ENCODE measurements around the gene GPR158. TPM values are rescaled to one million over a fixed set of nuclear protein-coding genes. Genes with fewer than 3 reads are reported as not detected.
"Not testable (repeated sequence)": the region's sequence is repeated elsewhere in the genome, so short reads cannot be mapped to it uniquely, and the experiment has no call there.

The GPR158 gene
- total and polyA plus RNA-seq, 2 donors from 2014 or later, result 0.09 to 0.22 TPM

GRCh38 chr10:25327273-25327672 lies 152.5 kb downstream of the GPR158 start:
- Histone ChIP-seq H3K9ac (ENCODE audit: low read length in 3 of 3) (no peak overlapping the region), H3K4me1 (ENCODE audit: control insufficient read depth in 2 of 3, insufficient read depth in 2 of 3, low read depth in 1 of 3, low read length in 3 of 3) (no peaks in the 10 kb centered on the region), H3K36me3 (ENCODE audit: control insufficient read depth in 2 of 3, insufficient read depth in 3 of 3, low read length in 3 of 3) (no peaks in the 10 kb centered on the region), H3K27ac (ENCODE audit: low read depth in 2 of 2, low read length in 2 of 2) (no peak overlapping the region), H3K27me3 (ENCODE audit: control insufficient read depth, insufficient read depth, low read length) (no peaks in the 10 kb centered on the region), H3K4me3 (ENCODE audit: low read length in 3 of 3) (no peak overlapping the region), H3K9me3 (ENCODE audit: control insufficient read depth in 2 of 3, insufficient read depth in 1 of 3, low read length in 3 of 3) (no peaks in the 10 kb centered on the region)
- DNase-seq (peak in 1 of 5 donors; percentile 1), FAIRE-seq (no peak)
- TF ChIP-seq CTCF (IDR thresholded peaks at IDR 0.05; ENCODE audit: borderline replicate concordance, extremely low read depth, insufficient read depth), result no peak
- intact Hi-C loops (cut with DNase I), result no loop called here

- Histone ChIP-seq H3K9ac (ENCODE audit: low read length in 3 of 3) (no peak overlapping the region), H3K4me3 (ENCODE audit: low read length in 3 of 3) (no peak overlapping the region), H3K4me1 (ENCODE audit: control insufficient read depth in 2 of 3, insufficient read depth in 2 of 3, low read depth in 1 of 3, low read length in 3 of 3) (no peaks in the 10 kb centered on the region), H3K36me3 (ENCODE audit: control insufficient read depth in 2 of 3, insufficient read depth in 3 of 3, low read length in 3 of 3) (no peaks in the 10 kb centered on the region), H3K27ac (ENCODE audit: low read depth in 2 of 2, low read length in 2 of 2) (no peak overlapping the region), H3K27me3 (ENCODE audit: control insufficient read depth, insufficient read depth, low read length) (no peaks in the 10 kb centered on the region), H3K9me3 (ENCODE audit: control insufficient read depth in 2 of 3, insufficient read depth in 1 of 3, low read length in 3 of 3) (no peaks in the 10 kb centered on the region)
- no peak for FAIRE-seq
- TF ChIP-seq CTCF (IDR thresholded peaks at IDR 0.05; ENCODE audit: borderline replicate concordance, extremely low read depth, insufficient read depth), result no peak
- intact Hi-C loops (cut with DNase I), result no loop called here
- DNase-seq, result no peak
These were observed 153.6 kb downstream of the GPR158 start for GRCh38 chr10:25328361-25328760.

- FAIRE-seq, result peak; percentile 65
- intact Hi-C loops (cut with DNase I), result not testable (repeated sequence)
These were observed 154.8 kb downstream of the GPR158 start for GRCh38 chr10:25329587-25329986.

GRCh38 chr10:25334445-25334844 lies 159.6 kb downstream of the GPR158 start:
- Histone ChIP-seq H3K9me3 (ENCODE audit: control insufficient read depth in 2 of 3, insufficient read depth in 1 of 3, low read length in 3 of 3) (no peaks in the 10 kb centered on the region), H3K4me1 (ENCODE audit: control insufficient read depth in 2 of 3, insufficient read depth in 2 of 3, low read depth in 1 of 3, low read length in 3 of 3) (no peaks in the 10 kb centered on the region), H3K36me3 (ENCODE audit: control insufficient read depth in 2 of 3, insufficient read depth in 3 of 3, low read length in 3 of 3) (no peaks in the 10 kb centered on the region), H3K9ac (ENCODE audit: low read length in 3 of 3) (no peak overlapping the region), H3K27me3 (ENCODE audit: control insufficient read depth, insufficient read depth, low read length) (no peaks in the 10 kb centered on the region), H3K27ac (ENCODE audit: low read depth in 2 of 2, low read length in 2 of 2) (no peak overlapping the region), H3K4me3 (ENCODE audit: low read length in 3 of 3) (no peak overlapping the region)
- FAIRE-seq, result no peak
- DNase-seq, result no peak
- TF ChIP-seq CTCF (IDR thresholded peaks at IDR 0.05; ENCODE audit: borderline replicate concordance, extremely low read depth, insufficient read depth), result no peak
- intact Hi-C loops (cut with DNase I), result no loop called here

More at GRCh38 chr10:25329587-25329986, 154.8 kb downstream of the GPR158 start:
- not testable (repeated sequence) for H3K27me3 ChIP-seq (ENCODE audit: control insufficient read depth, insufficient read depth, low read length); H3K27ac ChIP-seq (ENCODE audit: low read depth in 2 of 2, low read length in 2 of 2); H3K36me3 ChIP-seq (ENCODE audit: control insufficient read depth in 2 of 3, insufficient read depth in 3 of 3, low read length in 3 of 3); H3K9me3 ChIP-seq (ENCODE audit: control insufficient read depth in 2 of 3, insufficient read depth in 1 of 3, low read length in 3 of 3); H3K4me3 ChIP-seq (ENCODE audit: low read length in 3 of 3); H3K9ac ChIP-seq (ENCODE audit: low read length in 3 of 3); H3K4me1 ChIP-seq (ENCODE audit: control insufficient read depth in 2 of 3, insufficient read depth in 2 of 3, low read depth in 1 of 3, low read length in 3 of 3); DNase-seq
